K562 (cell line): Measurements from ENCODE around the gene FITM2. TPM values are rescaled to one million over a fixed set of nuclear protein-coding genes. Genes with fewer than 3 reads are reported as not detected.

Experiments used
- ARID3B ChIP-seq: fragments of 250-450 bp; sonication (Bioruptor Pico); IDR thresholded peaks from 2 replicates; pipeline ENCODE4 v1.4.0; 2020; ENCODE audit warnings: borderline replicate concordance
- ARNT ChIP-seq, 2 experiments: fragments of 450-650 bp; IDR thresholded peaks; 2 replicates each; pipeline ENCODE4 v1.6.1; 2016; ENCODE audit warnings: mild to moderate bottlenecking in 1 of 2
- BACH1 ChIP-seq: fragments of 200-800 bp; sonication (Bioruptor generic); IDR thresholded peaks from 2 replicates; pipeline ENCODE4 v1.6.1; 2016; ENCODE audit warnings: missing genetic modification characterization, missing compliant biosample characterization
- EZH2 ChIP-seq: IDR thresholded peaks from 2 replicates; pipeline ENCODE4 v1.6.1; 2012; ENCODE audit warnings: low read depth, mild to moderate bottlenecking, inconsistent platforms, low read length, borderline replicate concordance
- FOXA3 ChIP-seq, 2 experiments: fragments of 450-650 bp in 1 of 2; sonication (generic) in 1 of 2; formaldehyde crosslinking; IDR thresholded peaks in 1 of 2; conservative IDR thresholded peaks in 1 of 2; 2 replicates each; pipeline versions ENCODE4 v1.4.0 to v1.8.0; 2020 to 2022; ENCODE audit warnings: mild to moderate bottlenecking in 2 of 2, missing genetic modification reagents in 1 of 2
- KAT7 ChIP-seq: sonication (generic); formaldehyde crosslinking; IDR thresholded peaks from 2 replicates; pipeline ENCODE4 v1.8.0; 2022; ENCODE audit warnings: missing genetic modification reagents, mild to moderate bottlenecking, borderline replicate concordance
- MBD2 ChIP-seq: sonication (generic); IDR thresholded peaks from 2 replicates; pipeline ENCODE4 v1.6.1; 2016; ENCODE audit warnings: low read depth, borderline replicate concordance
- MTA2 ChIP-seq: fragments of 450-650 bp; IDR thresholded peaks from 2 replicates; pipeline ENCODE4 v1.6.1; 2016; ENCODE audit warnings: low read depth
- NBN ChIP-seq: fragments of 450-650 bp; IDR thresholded peaks from 2 replicates; pipeline ENCODE4 v1.6.1; 2016; ENCODE audit warnings: low read depth, mild to moderate bottlenecking
- NFE2L1 ChIP-seq: fragments of 450-650 bp; IDR thresholded peaks from 2 replicates; pipeline ENCODE4 v1.6.1; 2016; ENCODE audit warnings: missing genetic modification characterization, low read depth, mild to moderate bottlenecking, missing compliant biosample characterization, moderate library complexity, borderline replicate concordance
- PHF8 ChIP-seq: fragments of 200-600 bp; sonication (generic); IDR thresholded peaks from 2 replicates; pipeline ENCODE4 v1.6.1; 2012; ENCODE audit warnings: mixed run types, mild to moderate bottlenecking, inconsistent platforms, low read length, moderate library complexity, borderline replicate concordance
- RNF219 ChIP-seq: fragments of 250-450 bp; sonication (Bioruptor Pico); IDR thresholded peaks from 2 replicates; pipeline ENCODE4 v1.5.0; 2022; ENCODE audit warnings: mild to moderate bottlenecking
- SAFB ChIP-seq: fragments of 200-400 bp; formaldehyde crosslinking; IDR thresholded peaks from 2 replicates; pipeline ENCODE4 v1.6.1; 2017; ENCODE audit warnings: low read depth, low read length, borderline replicate concordance
- SFPQ ChIP-seq: fragments of 200-400 bp; formaldehyde crosslinking; IDR thresholded peaks from 2 replicates; pipeline ENCODE4 v1.6.1; 2017; ENCODE audit warnings: mild to moderate bottlenecking, low read depth, low read length, moderate library complexity
- SP1 ChIP-seq: sonication (generic); formaldehyde crosslinking; IDR thresholded peaks from 2 replicates; pipeline ENCODE4 v1.8.1; 2022; ENCODE audit warnings: mild to moderate bottlenecking, missing genetic modification reagents
- ZFX ChIP-seq: sonication (generic); formaldehyde crosslinking; IDR thresholded peaks from 2 replicates; pipeline ENCODE4 v1.8.0; 2022; ENCODE audit warnings: mild to moderate bottlenecking, missing genetic modification reagents, moderate library complexity
- ZHX1 ChIP-seq: fragments of 150-350 bp; conservative IDR thresholded peaks from 2 replicates; pipeline ENCODE4 v1.6.1; 2014; ENCODE audit warnings: low read length
- polyA plus RNA-seq, 8 experiments: library from polyadenylated mRNA; depleted of rRNA in 4 of 8; stranded (reverse) in 5 of 8; unstranded in 3 of 8; fragments of >200 nt; fragmentation: Nextera tagmentation in 2 of 8; fragmentation: Illumina TruSeq in 1 of 8; extraction: Ambion mirVana in 2 of 8; extraction: Trizol in 1 of 8; gene quantifications; 2 replicates each; pipeline versions ENCODE4 v1.2.1 to v1.2.3, GENCODE V29; 2011 to 2014; ENCODE audit warnings: inconsistent platforms in 1 of 8, missing spikeins in 1 of 8
- total RNA-seq, 7 experiments: library from RNA; depleted of rRNA in 6 of 7; stranded (reverse); fragments of >200 nt in 6 of 7; fragmentation: Illumina TruSeq in 2 of 7; extraction: Trizol in 2 of 7; gene quantifications; 2 replicates each; pipeline versions ENCODE4 v1.2.1 to v1.2.3, GENCODE V29; 2011 to 2021; ENCODE audit warnings: low replicate concordance in 1 of 7

Gene FITM2
- total and polyA plus RNA-seq, 9 of the 15 experiments (the other 6 are each of a cell fraction or from before 2014, with no cell fraction given) = 0.64 to 2.8 (median 1.8) TPM

- TF ChIP-seq ZHX1 = no peak
- TF ChIP-seq SAFB = peak; percentile 76
- TF ChIP-seq KAT7 (CRISPR knock-in tag) = peak; percentile 72; the same call in 1 of the 2 replicates
- no peak for TF ChIP-seq EZH2
- TF ChIP-seq MTA2 = no peak
- TF ChIP-seq FOXA3 (CRISPR knock-in tag; conservative IDR thresholded peaks at IDR 0.05 in 1 of 2, IDR thresholded peaks at IDR 0.05 in 1 of 2) = peak in 1 of 2 experiments; percentile 62; a peak in 1 of 4 replicates
- TF ChIP-seq SFPQ = no peak
- 0 out of 2 replicates have a peak, but pooled peaks have one; percentile 49 for TF ChIP-seq NBN
- no peak for TF ChIP-seq ARID3B
- TF ChIP-seq MBD2 = 0 out of 2 replicates have a peak, but pooled peaks have one; percentile 14
- TF ChIP-seq PHF8 = peak; percentile 66; the same call in 1 of the 2 replicates
- no peak for TF ChIP-seq ARNT (IDR thresholded peaks at IDR 0.05)
- TF ChIP-seq SP1 = 0 out of 2 replicates have a peak, but pooled peaks have one; percentile 31
- TF ChIP-seq ZFX = no peak
- TF ChIP-seq BACH1 (tag) = no peak
- TF ChIP-seq NFE2L1 (tag) = no peak
- TF ChIP-seq RNF219 (CRISPR knock-in tag) = no peak
These were observed at the start of gene FITM2 (continued) for GRCh38 chr20:44310664-44311639.
